ENCODE data around the gene CDH4.

DNA sequence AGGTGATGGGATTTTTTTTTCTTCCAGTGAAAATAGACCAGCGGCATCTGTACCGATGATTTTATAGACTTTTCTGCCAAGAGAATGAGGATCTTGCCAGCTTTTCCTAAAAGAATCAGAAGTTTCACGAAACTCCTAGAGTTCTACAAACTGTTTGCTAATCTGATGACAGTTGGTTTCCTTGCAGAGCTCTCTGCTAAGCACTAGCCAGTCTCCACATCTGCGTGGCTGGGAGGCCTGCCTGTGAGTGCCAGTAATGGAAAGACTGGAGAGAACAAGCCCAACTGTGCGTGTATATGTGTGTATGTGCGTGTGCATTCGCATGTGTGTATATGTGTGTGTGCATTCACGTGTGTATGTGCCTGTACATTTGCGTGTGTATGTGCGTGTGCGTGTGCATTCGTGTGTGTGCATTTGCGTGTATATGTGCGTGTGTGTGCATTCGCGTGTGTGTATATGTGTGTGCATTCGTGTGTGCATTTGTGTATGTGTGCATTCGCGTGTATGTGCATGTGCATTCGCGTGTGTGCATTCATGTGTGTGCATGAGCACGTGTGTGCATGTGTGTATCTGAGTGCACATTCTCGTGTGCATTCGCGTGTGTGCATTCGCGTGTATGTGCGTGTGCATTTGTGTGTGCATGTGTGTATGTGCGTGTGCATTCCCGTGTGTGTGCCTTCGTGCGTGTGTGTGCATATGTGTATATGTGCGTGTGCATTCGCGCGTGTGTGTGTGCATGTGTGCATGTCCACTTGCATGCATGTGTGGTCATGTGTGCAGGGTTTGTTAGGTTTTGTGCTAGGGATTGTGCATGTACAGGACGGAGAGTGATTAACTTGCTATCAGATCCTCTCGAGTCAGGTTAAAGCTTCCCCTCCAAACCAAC, 434.2 kb downstream of the CDH4 start:
- TF ChIP-seq, protein P1, sequence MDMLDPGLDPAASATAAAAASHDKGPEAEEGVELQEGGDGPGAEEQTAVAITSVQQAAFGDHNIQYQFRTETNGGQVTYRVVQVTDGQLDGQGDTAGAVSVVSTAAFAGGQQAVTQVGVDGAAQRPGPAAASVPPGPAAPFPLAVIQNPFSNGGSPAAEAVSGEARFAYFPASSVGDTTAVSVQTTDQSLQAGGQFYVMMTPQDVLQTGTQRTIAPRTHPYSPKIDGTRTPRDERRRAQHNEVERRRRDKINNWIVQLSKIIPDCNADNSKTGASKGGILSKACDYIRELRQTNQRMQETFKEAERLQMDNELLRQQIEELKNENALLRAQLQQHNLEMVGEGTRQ (IDR thresholded peaks at IDR 0.05; ENCODE audit: low read depth, low read length) = no peak
- TF ChIP-seq SMC3 (IDR thresholded peaks at IDR 0.05; ENCODE audit: low read depth, low read length) (no peak), POLR2A (IDR thresholded peaks at IDR 0.05; ENCODE audit: low read depth, low read length) (no peak), BHLHE40 (IDR thresholded peaks at IDR 0.05; ENCODE audit: low read depth, low read length) (no peak), RAD21 (IDR thresholded peaks at IDR 0.05; ENCODE audit: low read length) (no peak), MXI1 (IDR thresholded peaks at IDR 0.05; ENCODE audit: borderline replicate concordance, low read depth, low read length) (no peak), RFX5 (IDR thresholded peaks at IDR 0.05; ENCODE audit: low read depth, low read length) (no peak)
- TF ChIP-seq, protein P2, sequence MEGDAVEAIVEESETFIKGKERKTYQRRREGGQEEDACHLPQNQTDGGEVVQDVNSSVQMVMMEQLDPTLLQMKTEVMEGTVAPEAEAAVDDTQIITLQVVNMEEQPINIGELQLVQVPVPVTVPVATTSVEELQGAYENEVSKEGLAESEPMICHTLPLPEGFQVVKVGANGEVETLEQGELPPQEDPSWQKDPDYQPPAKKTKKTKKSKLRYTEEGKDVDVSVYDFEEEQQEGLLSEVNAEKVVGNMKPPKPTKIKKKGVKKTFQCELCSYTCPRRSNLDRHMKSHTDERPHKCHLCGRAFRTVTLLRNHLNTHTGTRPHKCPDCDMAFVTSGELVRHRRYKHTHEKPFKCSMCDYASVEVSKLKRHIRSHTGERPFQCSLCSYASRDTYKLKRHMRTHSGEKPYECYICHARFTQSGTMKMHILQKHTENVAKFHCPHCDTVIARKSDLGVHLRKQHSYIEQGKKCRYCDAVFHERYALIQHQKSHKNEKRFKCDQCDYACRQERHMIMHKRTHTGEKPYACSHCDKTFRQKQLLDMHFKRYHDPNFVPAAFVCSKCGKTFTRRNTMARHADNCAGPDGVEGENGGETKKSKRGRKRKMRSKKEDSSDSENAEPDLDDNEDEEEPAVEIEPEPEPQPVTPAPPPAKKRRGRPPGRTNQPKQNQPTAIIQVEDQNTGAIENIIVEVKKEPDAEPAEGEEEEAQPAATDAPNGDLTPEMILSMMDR (conservative IDR thresholded peaks at IDR 0.05; ENCODE audit: low read depth, low read length) = no peak

Data from IMR-90 (cell line).